Activated T-cell treated with anti-CD3 and anti-CD28 coated beads, Interleukin-2, amount 50 U/mL, for 4 hours (primary cell): Measurements from ENCODE around the gene PDC. TPM values are rescaled to one million over a fixed set of nuclear protein-coding genes. Genes with fewer than 3 reads are reported as not detected.

Experiments
- ATAC-seq, 2 donors: fragments of 200-7000 bp; cut with Tn5 transposase; one replicate each; pipeline ENCODE4 v1.10.0; 2021
- DNase-seq: peaks from one replicate; pipeline ENCODE4 v3.0.0-alpha.2; 2020
- H3K27me3 Mint-ChIP-seq: one replicate; pipeline ENCODE4 v1.8.0; 2021; ENCODE audit warnings: low read depth, mixed read lengths
- H3K36me3 Mint-ChIP-seq: one replicate; pipeline ENCODE4 v1.8.0; 2022; ENCODE audit warnings: mixed read lengths; ENCODE audit not compliant: insufficient read depth
- H3K4me1 Mint-ChIP-seq: one replicate; pipeline ENCODE4 v1.8.0; 2021; ENCODE audit warnings: low read depth, mixed read lengths
- H3K4me3 Mint-ChIP-seq: one replicate; pipeline ENCODE4 v1.8.0; 2021; ENCODE audit warnings: mild to moderate bottlenecking, moderate library complexity, mixed read lengths
- H3K9me3 Mint-ChIP-seq: one replicate; pipeline ENCODE4 v1.8.0; 2021; ENCODE audit warnings: mixed read lengths
- total RNA-seq, 3 donors: library from RNA; stranded (reverse); gene quantifications; one replicate each; pipeline ENCODE4 v1.2.1, GENCODE V29; 2021

PDC gene
- not detected for total RNA-seq

DNA sequence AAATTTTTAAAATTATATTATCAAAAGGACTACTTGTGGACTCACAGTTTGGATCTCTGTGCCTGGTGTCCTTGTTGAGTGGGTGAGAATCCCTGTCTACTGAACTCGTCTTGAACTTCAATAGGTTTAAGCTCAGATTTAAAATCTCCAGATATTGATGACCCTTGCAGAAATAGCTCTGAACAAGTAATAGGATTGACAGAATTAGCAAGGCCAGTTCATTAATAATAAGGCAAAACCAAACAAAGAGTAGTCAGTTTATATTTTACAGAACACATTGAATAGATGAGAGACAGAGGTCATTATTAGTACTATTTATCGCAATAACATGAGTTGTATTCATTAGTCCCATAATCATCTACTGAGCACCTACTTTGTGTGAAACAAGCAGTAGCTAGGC lies at the start of gene PDC:
TSS of gene PDC (minus strand) at position 101 of the 400 bp plus-strand sequence. CDS start 11,655 bp downstream, outside the sequence.
- Mint-ChIP-seq H3K9me3 (no peaks in the 10 kb centered on the region), H3K4me1 (no peaks in the 10 kb centered on the region), H3K27me3 (no peaks in the 10 kb centered on the region), H3K4me3 (no peak within 1 kb of the TSS), H3K36me3 (no peaks in the 10 kb centered on the region)
- no peak for ATAC-seq
- no peak for DNase-seq

DNA sequence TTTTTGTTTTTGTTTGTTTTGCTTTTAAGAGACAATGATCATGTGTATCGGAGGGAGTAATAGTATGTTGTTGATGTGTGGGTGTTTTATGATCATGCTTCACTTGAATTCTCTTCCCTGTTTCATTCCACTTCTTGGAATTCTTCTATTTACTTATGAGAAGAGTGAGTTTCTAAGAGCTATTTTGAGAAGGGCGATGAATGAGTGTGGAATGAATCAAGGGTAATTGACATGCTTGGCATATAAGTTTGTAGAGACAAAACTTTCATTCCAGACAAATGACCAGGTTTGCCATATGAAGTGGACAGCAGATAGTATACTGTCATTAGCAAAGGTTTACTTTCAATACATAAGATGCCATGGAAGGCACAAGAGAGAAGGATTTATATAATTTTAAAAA lies 42.3 kb upstream of the PDC start:
- Mint-ChIP-seq H3K4me1 (no peaks in the 10 kb centered on the region), H3K4me3 (no peak overlapping the region), H3K36me3 (no peaks in the 10 kb centered on the region), H3K27me3 (no peaks in the 10 kb centered on the region), H3K9me3 (peaks cover 11% of the 10 kb centered on the region)
- ATAC-seq (no peak), DNase-seq (no peak)

DNA sequence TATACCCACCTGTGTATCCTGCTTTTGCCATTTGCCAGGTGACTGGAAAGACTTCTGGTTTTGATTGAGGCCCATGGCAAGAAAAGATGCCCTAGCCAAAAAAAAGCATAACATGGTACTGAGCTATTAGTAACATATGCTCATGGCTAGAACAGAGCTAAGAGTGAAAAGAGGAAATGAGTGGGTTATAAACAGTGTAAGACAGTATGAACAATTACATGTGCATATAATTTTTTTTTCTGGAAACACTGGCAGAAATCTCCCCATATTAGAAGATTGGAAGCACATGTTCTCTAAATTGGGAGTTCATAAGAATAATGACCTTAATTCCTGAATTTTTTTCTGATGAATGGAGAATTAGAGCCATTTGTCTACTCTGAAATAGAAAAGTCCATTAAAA lies 41.2 kb upstream of the PDC start:
- Mint-ChIP-seq H3K4me1 (no peaks in the 10 kb centered on the region), H3K4me3 (no peak overlapping the region), H3K36me3 (no peaks in the 10 kb centered on the region), H3K27me3 (no peaks in the 10 kb centered on the region), H3K9me3 (peaks cover 8% of the 10 kb centered on the region)
- no peak for DNase-seq
- no peak for ATAC-seq

DNA sequence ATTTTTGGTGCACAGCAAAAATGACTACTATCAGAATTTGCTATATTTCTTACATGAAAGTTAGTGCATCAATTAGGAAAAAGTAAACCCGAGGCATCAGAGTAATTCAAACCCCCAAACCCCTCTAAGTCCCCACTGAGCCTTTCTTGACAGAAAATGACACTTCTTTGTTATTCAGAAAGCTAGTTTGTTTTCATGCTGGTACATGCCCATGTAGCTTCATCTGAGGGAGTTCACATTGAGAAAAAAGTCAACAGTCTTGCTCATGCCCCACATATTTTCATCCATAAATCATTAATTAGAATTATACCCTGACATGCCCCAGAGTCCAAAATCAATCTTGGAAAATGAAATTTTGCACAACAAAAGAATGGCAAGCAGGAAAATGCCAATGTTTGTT lies 39.9 kb upstream of the PDC start:
- ATAC-seq (no peak), DNase-seq (no peak)
- Mint-ChIP-seq H3K4me1 (no peaks in the 10 kb centered on the region), H3K27me3 (no peaks in the 10 kb centered on the region), H3K9me3 (peaks cover 7% of the 10 kb centered on the region), H3K36me3 (no peaks in the 10 kb centered on the region), H3K4me3 (no peak overlapping the region)

DNA sequence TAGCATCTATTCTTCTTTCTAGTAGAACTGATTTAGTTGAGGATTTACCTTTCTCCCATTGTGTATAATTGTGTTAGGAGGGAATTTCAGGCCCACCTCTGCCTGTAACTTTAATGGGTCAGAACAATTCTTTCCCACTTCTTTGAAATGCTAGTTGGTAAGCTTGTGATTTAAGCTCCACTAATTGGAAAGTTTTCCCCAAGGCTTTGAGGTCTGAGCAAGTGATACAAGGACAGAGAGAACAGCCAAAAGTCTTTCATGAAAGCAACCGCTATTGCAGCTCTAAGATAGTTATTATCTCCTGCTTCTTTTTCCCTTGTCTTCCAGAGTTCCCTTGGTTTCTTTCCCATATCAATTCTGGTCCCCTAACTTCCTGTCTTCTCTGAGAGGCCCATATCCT lies 38.7 kb upstream of the PDC start:
- DNase-seq, result no peak
- no peak overlapping the region for H3K4me3 Mint-ChIP-seq
- H3K27me3 Mint-ChIP-seq, result no peaks in the 10 kb centered on the region
- H3K36me3 Mint-ChIP-seq, result no peaks in the 10 kb centered on the region
- no peaks in the 10 kb centered on the region for H3K9me3 Mint-ChIP-seq
- no peak for ATAC-seq
- H3K4me1 Mint-ChIP-seq, result no peaks in the 10 kb centered on the region

DNA sequence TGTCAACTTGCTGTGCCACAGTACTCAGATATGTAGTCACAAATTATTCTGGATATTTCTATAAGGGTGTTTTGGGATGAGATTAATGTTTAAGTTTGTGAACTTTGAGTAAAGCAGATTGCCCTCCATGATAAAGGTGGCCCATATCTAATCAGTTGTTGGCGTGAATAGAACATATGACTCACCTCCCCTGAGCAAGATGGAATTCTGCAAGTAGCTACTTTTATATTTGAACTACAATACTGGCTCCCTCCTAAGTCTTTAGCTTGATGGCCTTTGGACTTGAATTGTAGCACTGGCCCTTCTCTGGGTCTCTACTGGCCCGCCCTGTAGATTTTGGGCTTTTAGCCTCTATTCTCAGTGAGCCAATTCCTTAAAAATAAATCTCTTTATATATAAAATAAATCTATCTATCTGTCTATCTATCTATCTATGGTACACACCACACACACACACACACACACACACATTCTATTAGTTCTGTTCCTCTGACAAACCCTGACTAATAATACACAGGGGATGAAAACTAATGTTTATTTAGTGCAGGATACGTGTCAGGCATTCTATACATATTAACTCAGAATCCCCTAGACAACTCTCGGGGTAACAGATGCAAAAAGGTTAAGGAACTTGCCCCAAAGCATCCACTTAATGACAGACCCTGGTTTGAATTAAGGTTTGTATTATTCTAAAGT lies 37.9 kb upstream of the PDC start:
- H3K36me3 Mint-ChIP-seq, result no peaks in the 10 kb centered on the region
- no peaks in the 10 kb centered on the region for H3K27me3 Mint-ChIP-seq
- no peak for ATAC-seq
- no peaks in the 10 kb centered on the region for H3K9me3 Mint-ChIP-seq
- H3K4me3 Mint-ChIP-seq, result no peak overlapping the region
- H3K4me1 Mint-ChIP-seq, result no peaks in the 10 kb centered on the region
- DNase-seq, result no peak

DNA sequence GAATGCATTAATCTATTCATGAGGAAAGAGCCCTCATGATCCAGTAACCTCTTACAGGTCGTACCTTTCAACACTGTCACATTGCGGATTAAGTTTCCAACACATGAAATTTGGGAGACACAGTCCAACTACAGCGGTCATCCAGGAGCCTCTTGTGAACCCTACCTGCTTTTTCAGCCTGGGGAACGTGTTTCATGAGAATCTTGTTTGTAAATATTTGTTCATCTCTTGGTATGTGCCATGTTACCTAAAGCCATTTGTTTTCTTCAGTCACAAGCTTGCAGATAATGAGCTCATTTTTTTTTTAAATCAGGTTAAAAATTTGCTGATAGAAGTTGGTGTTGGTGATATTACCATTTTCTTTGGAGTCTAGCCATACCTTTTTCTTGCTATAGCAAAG lies 37.2 kb upstream of the PDC start:
- H3K4me1 Mint-ChIP-seq, result no peaks in the 10 kb centered on the region
- H3K9me3 Mint-ChIP-seq, result no peaks in the 10 kb centered on the region
- H3K27me3 Mint-ChIP-seq, result no peaks in the 10 kb centered on the region
- ATAC-seq (no peak), DNase-seq (no peak)
- H3K4me3 Mint-ChIP-seq, result no peak overlapping the region
- H3K36me3 Mint-ChIP-seq, result no peaks in the 10 kb centered on the region

DNA sequence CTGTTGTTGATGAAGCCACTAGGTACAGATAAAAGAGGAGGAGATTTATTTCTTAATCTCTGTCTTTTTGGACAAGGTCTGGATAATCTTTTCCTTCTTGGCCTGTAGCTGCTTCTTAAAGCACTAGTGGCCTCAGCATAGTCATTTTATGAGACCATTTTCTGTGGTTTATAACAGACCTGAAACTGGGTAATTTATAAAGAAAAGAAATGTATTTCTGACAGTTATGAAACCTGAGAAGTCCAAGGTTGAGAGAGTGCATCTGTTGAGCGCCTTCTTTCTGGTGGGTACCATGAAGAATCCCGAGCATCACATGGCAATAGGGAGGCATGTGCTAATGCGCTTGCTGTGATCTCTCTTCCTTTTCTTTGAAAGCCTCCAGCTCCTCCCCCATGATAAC lies 36.7 kb upstream of the PDC start:
- no peak overlapping the region for H3K4me3 Mint-ChIP-seq
- ATAC-seq, result no peak
- no peaks in the 10 kb centered on the region for H3K27me3 Mint-ChIP-seq
- no peaks in the 10 kb centered on the region for H3K36me3 Mint-ChIP-seq
- H3K4me1 Mint-ChIP-seq, result no peaks in the 10 kb centered on the region
- DNase-seq, result no peak
- no peaks in the 10 kb centered on the region for H3K9me3 Mint-ChIP-seq

DNA sequence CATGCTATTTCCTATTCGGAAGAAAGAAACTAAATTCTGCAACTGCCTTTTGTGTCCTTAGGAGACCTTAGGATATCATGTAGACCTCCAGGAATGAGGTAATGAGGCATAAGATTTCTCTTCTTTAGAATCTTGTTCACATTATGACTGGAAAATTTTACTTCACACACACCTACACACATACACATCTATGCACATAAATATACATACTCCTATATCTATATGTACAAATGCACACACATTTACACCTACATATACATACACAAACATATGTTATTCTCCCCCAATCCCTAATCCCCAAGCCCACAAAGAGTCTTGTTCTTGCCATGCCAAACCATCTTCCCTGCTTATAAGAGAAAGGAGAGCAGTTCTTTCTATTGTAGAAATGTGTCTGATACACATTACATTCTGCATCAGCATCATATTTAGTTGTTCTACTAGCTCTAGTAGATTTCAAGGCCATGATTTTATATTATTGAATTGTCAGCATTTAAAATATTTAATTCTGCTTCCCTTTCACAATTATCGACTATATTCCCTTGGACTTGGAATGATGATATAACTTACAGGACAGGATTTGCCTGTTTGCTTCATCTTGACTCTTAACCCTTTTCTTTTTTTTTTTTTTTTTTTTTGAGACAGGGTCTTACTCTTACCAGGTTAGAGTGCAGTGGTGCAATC lies 35.4 kb upstream of the PDC start:
- H3K9me3 Mint-ChIP-seq, result no peaks in the 10 kb centered on the region
- no peak for DNase-seq
- ATAC-seq, result no peak
- no peaks in the 10 kb centered on the region for H3K36me3 Mint-ChIP-seq
- H3K4me1 Mint-ChIP-seq, result no peaks in the 10 kb centered on the region
- no peak overlapping the region for H3K4me3 Mint-ChIP-seq
- H3K27me3 Mint-ChIP-seq, result no peaks in the 10 kb centered on the region

DNA sequence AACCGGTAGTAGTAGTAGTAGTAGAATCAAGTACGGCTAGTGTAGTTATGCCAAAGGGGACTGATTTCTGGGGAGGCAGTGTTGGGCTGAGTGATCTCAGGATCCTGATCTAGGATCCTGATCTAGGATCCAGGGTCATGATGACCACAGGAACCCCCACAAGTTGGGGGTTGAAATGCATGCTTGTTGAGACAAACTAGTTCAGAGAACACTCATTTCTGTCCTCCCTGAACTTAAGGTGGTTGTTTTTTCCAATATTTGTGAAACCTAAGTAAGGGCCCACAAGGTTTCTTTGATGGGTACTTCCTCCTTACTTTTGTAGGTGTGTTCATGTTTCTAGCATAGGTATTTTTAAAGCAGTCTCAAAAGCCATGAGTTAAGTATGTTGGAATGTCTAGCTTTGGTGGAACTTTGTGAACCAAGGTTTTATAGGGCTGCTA lies 33.9 kb upstream of the PDC start:
- Mint-ChIP-seq H3K36me3 (no peaks in the 10 kb centered on the region), H3K9me3 (no peaks in the 10 kb centered on the region), H3K4me3 (no peak overlapping the region), H3K27me3 (no peaks in the 10 kb centered on the region), H3K4me1 (no peaks in the 10 kb centered on the region)
- DNase-seq (no peak), ATAC-seq (no peak)

DNA sequence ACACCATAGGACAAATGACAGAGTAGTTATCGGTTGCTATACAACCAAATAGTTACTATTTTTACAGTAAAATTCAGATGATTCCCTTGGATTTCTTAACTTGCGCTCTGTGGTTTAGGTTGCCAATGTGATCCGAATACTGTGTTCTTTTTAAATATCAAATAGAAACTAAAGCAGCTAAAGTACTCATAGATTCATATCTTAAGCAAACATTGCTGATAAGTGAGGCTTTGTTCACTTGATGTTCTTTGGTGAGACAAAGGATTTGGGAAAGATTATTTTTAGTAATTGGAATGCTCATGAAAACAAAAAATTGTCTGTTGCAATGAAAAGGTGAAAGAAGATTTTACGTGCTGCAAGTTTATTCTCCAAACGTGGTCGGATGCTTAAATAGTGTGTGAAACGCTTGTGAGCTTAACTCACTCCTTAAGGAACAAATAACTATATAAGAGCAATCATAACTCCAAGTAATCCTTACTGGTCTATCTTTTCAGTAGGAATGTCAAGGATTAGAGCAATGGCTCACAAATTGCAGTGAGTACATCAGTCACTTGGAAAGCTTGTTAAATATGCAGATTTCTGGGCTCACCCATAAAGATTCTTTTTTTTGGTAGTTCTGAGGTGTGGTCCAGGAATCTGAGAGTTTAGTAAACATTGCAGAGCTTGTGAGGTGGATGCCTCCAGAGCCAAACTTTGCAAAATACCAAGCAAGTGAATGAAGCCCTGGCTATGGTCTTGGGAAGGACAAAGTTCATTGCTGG lies 31.8 kb upstream of the PDC start:
- no peak overlapping the region for H3K4me3 Mint-ChIP-seq
- no peaks in the 10 kb centered on the region for H3K4me1 Mint-ChIP-seq
- H3K9me3 Mint-ChIP-seq, result no peaks in the 10 kb centered on the region
- H3K36me3 Mint-ChIP-seq, result no peaks in the 10 kb centered on the region
- no peaks in the 10 kb centered on the region for H3K27me3 Mint-ChIP-seq
- no peak for ATAC-seq
- no peak for DNase-seq

DNA sequence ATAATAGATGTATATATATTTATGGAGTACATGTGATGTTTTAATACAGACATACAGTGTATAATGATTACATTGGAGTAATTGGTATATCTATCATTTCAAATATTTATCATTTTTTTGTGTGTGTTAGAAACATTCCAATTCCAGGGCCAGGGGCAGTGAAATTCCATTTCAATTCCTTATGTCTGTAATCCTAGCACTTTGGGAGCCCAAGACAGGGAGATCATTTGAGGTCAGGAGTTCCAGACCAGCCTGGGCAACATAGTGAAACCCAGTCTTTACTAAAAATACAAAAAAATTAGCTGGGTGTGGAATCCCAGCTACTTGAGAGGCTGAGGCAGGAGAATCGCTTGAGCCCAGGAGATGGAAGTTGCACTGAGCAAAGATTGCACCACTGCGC lies 30.4 kb upstream of the PDC start:
- no peaks in the 10 kb centered on the region for H3K9me3 Mint-ChIP-seq
- H3K27me3 Mint-ChIP-seq, result no peaks in the 10 kb centered on the region
- H3K4me1 Mint-ChIP-seq, result no peaks in the 10 kb centered on the region
- H3K4me3 Mint-ChIP-seq, result no peak overlapping the region
- H3K36me3 Mint-ChIP-seq, result no peaks in the 10 kb centered on the region
- DNase-seq, result no peak
- ATAC-seq, result no peak

DNA sequence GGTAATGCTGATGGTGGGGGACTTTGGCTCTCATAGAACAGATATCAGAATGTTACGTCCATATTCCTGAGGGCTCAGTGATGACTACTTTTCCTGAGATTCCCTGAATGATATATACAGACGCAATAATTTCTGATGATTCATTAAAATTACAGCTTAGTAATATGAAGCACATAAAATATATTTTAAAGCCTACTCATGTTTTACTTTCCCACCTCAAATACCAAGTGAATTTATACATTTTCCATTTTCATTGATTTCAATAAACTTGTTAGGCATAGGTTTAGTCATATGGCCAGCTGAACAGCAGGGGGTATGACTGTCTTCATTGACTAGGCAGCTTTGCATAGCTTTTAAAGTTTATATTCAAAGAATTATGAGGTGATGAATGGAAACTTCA lies 26.2 kb upstream of the PDC start:
- H3K27me3 Mint-ChIP-seq, result no peaks in the 10 kb centered on the region
- H3K9me3 Mint-ChIP-seq, result no peaks in the 10 kb centered on the region
- H3K36me3 Mint-ChIP-seq, result no peaks in the 10 kb centered on the region
- no peak overlapping the region for H3K4me3 Mint-ChIP-seq
- DNase-seq, result no peak
- no peak for ATAC-seq
- no peaks in the 10 kb centered on the region for H3K4me1 Mint-ChIP-seq

DNA sequence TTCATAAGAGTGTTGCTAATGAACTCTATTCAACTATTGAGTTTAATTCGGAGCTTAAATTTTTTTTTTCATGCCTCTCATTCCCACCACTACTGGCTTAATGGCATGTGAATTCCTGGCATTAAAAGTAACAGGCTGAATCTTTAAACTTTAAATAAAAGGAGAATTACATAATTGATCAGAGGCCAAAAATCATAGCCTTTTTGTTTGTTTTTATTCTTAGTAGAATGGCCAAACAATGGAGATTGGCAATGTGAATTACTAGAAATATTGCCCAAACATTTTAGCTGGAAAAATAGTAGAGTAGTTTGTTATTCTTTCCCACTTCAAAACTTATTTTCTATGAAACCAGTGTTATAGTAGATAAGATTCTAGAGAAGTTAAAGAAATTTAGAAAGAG lies 25.1 kb upstream of the PDC start:
- Mint-ChIP-seq H3K9me3 (no peaks in the 10 kb centered on the region), H3K4me3 (no peak overlapping the region), H3K27me3 (no peaks in the 10 kb centered on the region), H3K36me3 (no peaks in the 10 kb centered on the region), H3K4me1 (no peaks in the 10 kb centered on the region)
- ATAC-seq, result no peak
- DNase-seq, result no peak

DNA sequence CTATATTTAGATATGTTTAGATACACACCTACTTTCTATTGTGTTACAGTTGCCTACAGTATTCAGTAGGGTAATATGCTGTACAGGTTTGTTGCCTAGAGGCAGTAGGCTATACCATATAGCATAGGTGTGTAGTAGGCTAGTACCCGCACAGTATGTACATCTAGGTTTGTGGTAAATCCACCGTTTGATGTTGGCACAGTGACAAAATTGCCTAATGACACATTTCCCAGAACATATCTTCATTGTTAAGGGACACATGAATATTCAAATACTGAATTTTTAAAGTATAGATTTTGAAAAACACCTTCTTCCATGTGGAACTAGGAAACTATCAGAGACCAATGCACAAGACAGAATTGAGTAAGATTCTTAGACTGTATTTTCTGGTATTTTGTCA lies 22.6 kb upstream of the PDC start:
- no peaks in the 10 kb centered on the region for H3K36me3 Mint-ChIP-seq
- no peaks in the 10 kb centered on the region for H3K4me1 Mint-ChIP-seq
- no peak overlapping the region for H3K4me3 Mint-ChIP-seq
- no peaks in the 10 kb centered on the region for H3K27me3 Mint-ChIP-seq
- DNase-seq, result no peak
- no peak for ATAC-seq
- no peaks in the 10 kb centered on the region for H3K9me3 Mint-ChIP-seq
